Mammary epithelial cell (primary cell): ENCODE measurements around the gene TRIM61.

Experiments
- CTCF ChIP-seq, 2 donors: IDR thresholded peaks in 1 of 2; conservative IDR thresholded peaks in 1 of 2; 2 replicates each; pipeline ENCODE4 v1.5.1; 2011 to 2012; ENCODE audit warnings: inconsistent platforms in 2 of 2, low read length in 2 of 2, mild to moderate bottlenecking in 2 of 2, control low read depth in 1 of 2, low read depth in 1 of 2; ENCODE audit not compliant: insufficient read depth in 1 of 2; ENCODE audit errors: extremely low read depth in 1 of 2
- EZH2 ChIP-seq: IDR thresholded peaks from 2 replicates; pipeline ENCODE4 v1.6.1; 2012; ENCODE audit warnings: low read length, inconsistent platforms, borderline replicate concordance

DNA sequence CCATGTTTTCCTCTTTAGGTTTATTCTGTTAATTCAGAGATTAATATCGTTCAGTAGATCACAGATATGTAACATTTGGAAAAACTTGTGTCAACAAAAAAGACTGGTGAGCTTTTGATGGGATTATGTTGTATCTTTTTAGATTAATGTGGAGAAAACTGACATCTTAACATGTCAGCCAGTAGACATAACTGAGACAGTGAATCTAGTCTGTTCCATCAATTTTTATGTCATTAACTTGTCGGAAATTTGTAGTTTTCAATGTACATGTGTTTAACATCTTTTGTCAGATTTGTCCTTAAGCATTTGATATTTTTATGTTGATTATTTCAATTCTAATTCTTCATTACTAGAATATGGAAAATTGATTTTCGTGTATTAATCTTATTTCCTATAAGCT lies 58.5 kb downstream of the TRIM61 start:
- TF ChIP-seq CTCF (conservative IDR thresholded peaks at IDR 0.05 in 1 of 2, IDR thresholded peaks at IDR 0.05 in 1 of 2; ENCODE audit: extremely low read depth in 1 of 2, insufficient read depth in 1 of 2, low read depth in 1 of 2, low read length in 2 of 2) (no peak), EZH2 (no peak)
